ENCODE data around the gene TMTC3.

GRCh38 chr12:88175544-88175943 lies 33.4 kb downstream of the TMTC3 start:
- TF ChIP-seq GATA3 (IDR thresholded peaks at IDR 0.05; ENCODE audit: low read depth, low read length), result no peak
- no peak for TF ChIP-seq GATA2 (IDR thresholded peaks at IDR 0.05; ENCODE audit: low read depth, low read length)
